Neural crest cell (in vitro differentiated cells): ENCODE measurements around the gene RPS19. TPM values are rescaled to one million over a fixed set of nuclear protein-coding genes. Genes with fewer than 3 reads are reported as not detected.

ENCODE experiments used
- DNase-seq: peaks from one replicate; pipeline ENCODE4 v3.0.0; 2021; ENCODE audit warnings: low read depth, mixed read lengths, low spot score
- H3K27ac Mint-ChIP-seq: one replicate; pipeline ENCODE4 v1.8.0; 2021; ENCODE audit warnings: mild to moderate bottlenecking, mixed read lengths; ENCODE audit not compliant: unreplicated experiment
- H3K27me3 Mint-ChIP-seq: 2 replicates; pipeline ENCODE4 v1.8.0; 2021; ENCODE audit warnings: low read depth, mild to moderate bottlenecking, mixed read lengths
- H3K36me3 Mint-ChIP-seq: 2 replicates; pipeline ENCODE4 v1.8.0; 2021; ENCODE audit warnings: low read depth, mild to moderate bottlenecking, mixed read lengths
- H3K4me1 Mint-ChIP-seq: 2 replicates; pipeline ENCODE4 v1.8.0; 2021; ENCODE audit warnings: mixed read lengths
- H3K4me3 Mint-ChIP-seq: one replicate; pipeline ENCODE4 v1.8.0; 2021; ENCODE audit warnings: mild to moderate bottlenecking, mixed read lengths
- H3K9me3 Mint-ChIP-seq: 2 replicates; pipeline ENCODE4 v1.8.0; 2021; ENCODE audit warnings: mixed read lengths
- total RNA-seq: library from RNA; stranded (reverse); gene quantifications from 2 replicates; pipeline ENCODE4 v1.2.1, GENCODE V29; 2021
- TF ChIP-seq, protein P1 (sequence below): fragments of 200-600 bp; sonication (generic); conservative IDR thresholded peaks from 2 replicates; pipeline ENCODE4 v1.5.0; 2021; ENCODE audit warnings: antibody characterized with exemption, mild to moderate bottlenecking

Gene RPS19
- total RNA-seq, 1 donor from 2014 or later, result 2,613 TPM

- TF ChIP-seq, protein P1, sequence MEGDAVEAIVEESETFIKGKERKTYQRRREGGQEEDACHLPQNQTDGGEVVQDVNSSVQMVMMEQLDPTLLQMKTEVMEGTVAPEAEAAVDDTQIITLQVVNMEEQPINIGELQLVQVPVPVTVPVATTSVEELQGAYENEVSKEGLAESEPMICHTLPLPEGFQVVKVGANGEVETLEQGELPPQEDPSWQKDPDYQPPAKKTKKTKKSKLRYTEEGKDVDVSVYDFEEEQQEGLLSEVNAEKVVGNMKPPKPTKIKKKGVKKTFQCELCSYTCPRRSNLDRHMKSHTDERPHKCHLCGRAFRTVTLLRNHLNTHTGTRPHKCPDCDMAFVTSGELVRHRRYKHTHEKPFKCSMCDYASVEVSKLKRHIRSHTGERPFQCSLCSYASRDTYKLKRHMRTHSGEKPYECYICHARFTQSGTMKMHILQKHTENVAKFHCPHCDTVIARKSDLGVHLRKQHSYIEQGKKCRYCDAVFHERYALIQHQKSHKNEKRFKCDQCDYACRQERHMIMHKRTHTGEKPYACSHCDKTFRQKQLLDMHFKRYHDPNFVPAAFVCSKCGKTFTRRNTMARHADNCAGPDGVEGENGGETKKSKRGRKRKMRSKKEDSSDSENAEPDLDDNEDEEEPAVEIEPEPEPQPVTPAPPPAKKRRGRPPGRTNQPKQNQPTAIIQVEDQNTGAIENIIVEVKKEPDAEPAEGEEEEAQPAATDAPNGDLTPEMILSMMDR, result no peak
- H3K9me3 Mint-ChIP-seq, result no peaks in the 10 kb centered on the region
- no peaks in the 10 kb centered on the region for H3K4me1 Mint-ChIP-seq
- H3K27me3 Mint-ChIP-seq, result peaks cover 82% of the 10 kb centered on the region
- H3K4me3 Mint-ChIP-seq, result no peak overlapping the region
- H3K27ac Mint-ChIP-seq, result no peak overlapping the region
- no peak for DNase-seq
- H3K36me3 Mint-ChIP-seq, result no peaks in the 10 kb centered on the region
Observed at GRCh38 chr19:41843371-41843770, 16.7 kb upstream of the RPS19 start.

DNA sequence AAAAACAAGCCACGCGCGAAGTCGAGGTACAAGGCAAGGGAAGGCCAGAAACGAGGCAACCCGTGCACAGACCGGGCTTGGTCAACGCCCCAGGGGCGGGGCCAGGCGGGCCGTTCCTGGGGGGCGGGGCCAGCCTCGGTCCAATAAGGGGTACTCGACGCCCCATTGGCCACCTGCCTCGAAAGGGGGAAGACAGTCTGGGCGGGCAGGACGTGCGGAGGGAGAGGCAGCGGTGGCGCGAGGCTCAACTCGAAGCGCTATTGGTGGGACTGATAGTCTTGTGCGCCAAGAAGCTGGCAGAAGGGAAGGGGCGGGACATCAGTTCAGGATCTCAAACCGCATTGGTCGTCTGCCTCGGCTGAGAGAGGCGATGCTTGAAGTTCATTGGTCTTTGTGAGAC, 15.5 kb upstream of the RPS19 start, which contains the start of gene LYPD4:
Gene LYPD4 (minus strand): TSS at position 83 of the 400 bp plus-strand sequence. CDS start 5,398 bp downstream, outside the sequence.
- Mint-ChIP-seq H3K27ac (no peak within 1 kb of the TSS), H3K9me3 (no peaks in the 10 kb centered on the region), H3K27me3 (peaks cover 83% of the 10 kb centered on the region), H3K4me3 (no peak within 1 kb of the TSS), H3K4me1 (no peaks in the 10 kb centered on the region), H3K36me3 (no peaks in the 10 kb centered on the region)
- no peak for DNase-seq
- TF ChIP-seq, protein P1, result no peak

DNA sequence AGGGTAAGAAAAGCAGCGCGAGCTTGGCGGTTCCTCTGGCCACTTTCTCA, 15.2 kb upstream of the RPS19 start, which contains the start of gene DMRTC2:
Gene DMRTC2 (plus strand): TSS at position 42 of the 50 bp plus-strand sequence. CDS start 2,387 bp downstream, outside the sequence.
- H3K27me3 Mint-ChIP-seq, result peaks cover 84% of the 10 kb centered on the region
- H3K27ac Mint-ChIP-seq, result no peak within 1 kb of the TSS
- DNase-seq, result no peak
- TF ChIP-seq, protein P1, result no peak
- no peaks in the 10 kb centered on the region for H3K36me3 Mint-ChIP-seq
- no peaks in the 10 kb centered on the region for H3K9me3 Mint-ChIP-seq
- no peaks in the 10 kb centered on the region for H3K4me1 Mint-ChIP-seq
- no peak within 1 kb of the TSS for H3K4me3 Mint-ChIP-seq

DNA sequence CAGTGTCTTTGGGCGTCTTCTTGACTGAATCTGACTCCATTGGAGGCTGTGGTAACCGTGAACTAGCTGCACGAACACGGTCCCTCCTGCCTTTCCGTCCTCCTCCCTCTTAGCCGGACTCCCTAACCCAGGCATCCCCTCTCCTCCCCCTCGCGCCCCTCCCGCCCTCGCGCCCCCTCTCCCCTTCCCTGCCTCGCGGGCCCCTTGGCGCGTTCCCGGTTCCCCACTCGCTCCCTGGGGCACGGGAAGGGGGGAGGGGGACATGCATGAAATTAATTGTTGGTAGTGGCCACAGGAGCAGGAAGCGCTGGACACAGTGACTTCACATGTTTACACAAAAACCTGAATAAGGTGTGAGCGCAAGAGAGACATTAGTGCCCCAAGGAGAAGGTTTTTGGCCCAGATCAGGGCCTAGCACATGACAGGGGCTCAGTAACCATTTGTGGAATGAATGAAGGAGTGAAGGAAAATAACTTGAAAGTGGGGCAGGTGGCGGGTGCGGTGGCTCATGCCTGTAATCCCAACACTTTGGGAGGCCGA, 14.9 kb upstream of the RPS19 start:
- H3K27me3 Mint-ChIP-seq, result peaks cover 84% of the 10 kb centered on the region
- H3K9me3 Mint-ChIP-seq, result no peaks in the 10 kb centered on the region
- TF ChIP-seq, protein P1, result no peak
- no peaks in the 10 kb centered on the region for H3K4me1 Mint-ChIP-seq
- H3K4me3 Mint-ChIP-seq, result no peak overlapping the region
- DNase-seq, result no peak
- no peak overlapping the region for H3K27ac Mint-ChIP-seq
- no peaks in the 10 kb centered on the region for H3K36me3 Mint-ChIP-seq

GRCh38 chr19:41847351-41848105, 12.5 kb upstream of the RPS19 start:
- no peak for DNase-seq
- Mint-ChIP-seq H3K36me3 (no peaks in the 10 kb centered on the region), H3K4me3 (no peak overlapping the region), H3K9me3 (no peaks in the 10 kb centered on the region), H3K27ac (no peak overlapping the region), H3K4me1 (no peaks in the 10 kb centered on the region), H3K27me3 (peaks cover 88% of the 10 kb centered on the region)
- TF ChIP-seq, protein P1, result no peak
